Sigmoid colon (tissue), 7 donors: Measurements from ENCODE around the gene LETM1. TPM values are rescaled to one million over a fixed set of nuclear protein-coding genes. Genes with fewer than 3 reads are reported as not detected.

ENCODE experiments used
- DNase-seq: peaks from one replicate; pipeline ENCODE4 v3.0.0-alpha.2; 2019
- H3K27ac ChIP-seq, 4 donors: fragments of 200-600 bp; sonication (generic); one replicate each; pipeline ENCODE4 v1.5.1; 2016 to 2019; ENCODE audit warnings: mild to moderate bottlenecking in 1 of 4
- H3K27me3 ChIP-seq, 3 donors: fragments of 200-600 bp; sonication (generic); one replicate each; pipeline ENCODE4 v1.5.1; 2019; ENCODE audit warnings: mild to moderate bottlenecking in 1 of 3
- H3K36me3 ChIP-seq, 4 donors: fragments of 200-600 bp; sonication (generic); one replicate each; pipeline ENCODE4 v1.5.1; 2016 to 2019
- H3K4me1 ChIP-seq, 4 donors: fragments of 200-600 bp; sonication (generic); one replicate each; pipeline ENCODE4 v1.5.1; 2017 to 2019
- H3K4me3 ChIP-seq, 4 donors: fragments of 200-600 bp; sonication (generic); one replicate each; pipeline ENCODE4 v1.5.1; 2017 to 2019; ENCODE audit warnings: mild to moderate bottlenecking in 2 of 4, moderate library complexity in 1 of 4
- H3K9me3 ChIP-seq, 4 donors: fragments of 200-600 bp in 3 of 4; sonication (generic) in 3 of 4; one replicate each; pipeline versions ENCODE4 v1.5.1 to v1.6.1; 2013 to 2019
- EP300 ChIP-seq, 4 donors: sonication (generic); formaldehyde crosslinking; IDR thresholded peaks; one replicate each; pipeline ENCODE4 v1.6.1; 2017; ENCODE audit warnings: antibody characterized with exemption in 4 of 4
- POLR2A ChIP-seq, 2 donors: fragments of 450-650 bp; IDR thresholded peaks; one replicate each; pipeline ENCODE4 v1.6.1; 2016; ENCODE audit warnings: antibody characterized with exemption in 2 of 2, mild to moderate bottlenecking in 2 of 2, moderate library complexity in 2 of 2
- POLR2AphosphoS5 ChIP-seq, 4 donors: sonication (generic); formaldehyde crosslinking; IDR thresholded peaks; one replicate each; pipeline ENCODE4 v1.6.1; 2017; ENCODE audit warnings: antibody characterized with exemption in 4 of 4
- WGBS, 2 donors: extraction: QIAGEN DNeasy Blood & Tissue Kit; methylation state at CpG; one replicate each; pipeline ENCODE4 v1.1.7; 2013; 5-methylcytosine and 5-hydroxymethylcytosine counted together
- intact Hi-C: fragments of 100-400 bp; cut with DNase I; formaldehyde crosslinking; loops from one replicate; pipeline ENCODE4 v1.15.1; 2023
- polyA plus RNA-seq, 3 donors: library from polyadenylated mRNA; stranded (reverse); fragments of 200-250 nt; gene quantifications; one replicate each; pipeline ENCODE4 v1.2.3, GENCODE V29; 2013
- total RNA-seq, 4 donors: library from RNA; depleted of rRNA; stranded (reverse); fragments of >200 nt; gene quantifications; one replicate each; pipeline ENCODE4 v1.1.0, GENCODE V29; 2016
- TF ChIP-seq, protein P1 (sequence below), 4 experiments: fragments of 450-650 bp in 3 of 4; fragments of 200-600 bp in 1 of 4; IDR thresholded peaks; one replicate each; pipeline ENCODE4 v1.5.1; 2016 to 2019; ENCODE audit warnings: antibody characterized with exemption in 4 of 4, mild to moderate bottlenecking in 3 of 4, moderate library complexity in 2 of 4
- donor health status: healthy with polysubstance abuse.
- donor health status: Bipolar disorder and iron deficiency.
- donor health status: healthy.

The LETM1 gene
- total and polyA plus RNA-seq, 7 donors = 11.4 to 91.6 (median 18.6) TPM

DNA sequence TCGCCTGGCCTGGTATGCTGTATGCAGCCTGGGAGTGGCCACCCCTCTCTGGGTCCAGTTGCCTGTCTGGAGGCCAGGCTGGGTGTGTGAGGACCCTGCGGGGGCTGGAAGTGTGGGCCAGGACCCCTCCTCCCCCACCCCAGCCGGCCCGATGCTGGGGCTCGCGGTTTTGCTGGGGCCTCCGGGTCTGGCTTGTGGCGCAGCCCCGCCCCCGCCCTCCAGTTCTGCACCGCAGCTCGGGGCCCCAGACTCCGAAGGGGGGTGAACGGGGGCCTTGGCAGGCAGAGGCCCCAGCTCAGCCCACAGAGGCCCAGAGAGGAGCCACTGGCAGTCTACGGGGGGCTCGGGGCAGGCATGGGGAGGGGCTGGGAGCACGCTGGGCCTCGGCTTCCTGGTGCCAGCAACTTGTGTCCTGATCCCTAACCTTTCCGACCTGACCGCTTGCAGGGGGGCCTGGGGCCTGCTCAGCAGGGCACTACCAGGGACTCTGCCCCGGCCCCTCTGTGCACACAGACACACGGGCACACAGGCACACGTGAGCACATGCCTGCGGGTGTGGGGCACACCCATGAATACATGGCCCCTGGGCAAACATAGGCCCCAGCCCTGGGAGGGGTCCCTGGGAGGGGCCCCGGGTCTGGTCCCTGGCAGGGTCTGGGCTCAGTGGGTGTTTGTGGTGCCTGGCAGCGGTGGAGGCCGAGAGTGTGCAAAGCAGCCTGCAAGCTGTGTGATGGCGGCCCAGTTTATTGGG lies 84.2 kb downstream of the LETM1 start:
- WGBS, 2 donors = 17 to 29% methylated on average over 28 of the region's 28 CpGs
- H3K27ac ChIP-seq = no peak overlapping the region
- peaks cover 0 to 12% (median 8%) of the 10 kb centered on the region in 4 donors for H3K4me1 ChIP-seq
- H3K36me3 ChIP-seq = no peaks in the 10 kb centered on the region
- DNase-seq = no peak
- TF ChIP-seq EP300 (IDR thresholded peaks at IDR 0.05) (no peak), POLR2A (IDR thresholded peaks at IDR 0.05) (no peak), POLR2AphosphoS5 (IDR thresholded peaks at IDR 0.05) (no peak)
- TF ChIP-seq, protein P1, sequence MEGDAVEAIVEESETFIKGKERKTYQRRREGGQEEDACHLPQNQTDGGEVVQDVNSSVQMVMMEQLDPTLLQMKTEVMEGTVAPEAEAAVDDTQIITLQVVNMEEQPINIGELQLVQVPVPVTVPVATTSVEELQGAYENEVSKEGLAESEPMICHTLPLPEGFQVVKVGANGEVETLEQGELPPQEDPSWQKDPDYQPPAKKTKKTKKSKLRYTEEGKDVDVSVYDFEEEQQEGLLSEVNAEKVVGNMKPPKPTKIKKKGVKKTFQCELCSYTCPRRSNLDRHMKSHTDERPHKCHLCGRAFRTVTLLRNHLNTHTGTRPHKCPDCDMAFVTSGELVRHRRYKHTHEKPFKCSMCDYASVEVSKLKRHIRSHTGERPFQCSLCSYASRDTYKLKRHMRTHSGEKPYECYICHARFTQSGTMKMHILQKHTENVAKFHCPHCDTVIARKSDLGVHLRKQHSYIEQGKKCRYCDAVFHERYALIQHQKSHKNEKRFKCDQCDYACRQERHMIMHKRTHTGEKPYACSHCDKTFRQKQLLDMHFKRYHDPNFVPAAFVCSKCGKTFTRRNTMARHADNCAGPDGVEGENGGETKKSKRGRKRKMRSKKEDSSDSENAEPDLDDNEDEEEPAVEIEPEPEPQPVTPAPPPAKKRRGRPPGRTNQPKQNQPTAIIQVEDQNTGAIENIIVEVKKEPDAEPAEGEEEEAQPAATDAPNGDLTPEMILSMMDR (IDR thresholded peaks at IDR 0.05) = no peak
- no peaks in the 10 kb centered on the region for H3K9me3 ChIP-seq
- H3K4me3 ChIP-seq = no peak overlapping the region
- intact Hi-C loops = no loop called here
- H3K27me3 ChIP-seq = peaks cover 22 to 55% (median 45%) of the 10 kb centered on the region in 3 donors

DNA sequence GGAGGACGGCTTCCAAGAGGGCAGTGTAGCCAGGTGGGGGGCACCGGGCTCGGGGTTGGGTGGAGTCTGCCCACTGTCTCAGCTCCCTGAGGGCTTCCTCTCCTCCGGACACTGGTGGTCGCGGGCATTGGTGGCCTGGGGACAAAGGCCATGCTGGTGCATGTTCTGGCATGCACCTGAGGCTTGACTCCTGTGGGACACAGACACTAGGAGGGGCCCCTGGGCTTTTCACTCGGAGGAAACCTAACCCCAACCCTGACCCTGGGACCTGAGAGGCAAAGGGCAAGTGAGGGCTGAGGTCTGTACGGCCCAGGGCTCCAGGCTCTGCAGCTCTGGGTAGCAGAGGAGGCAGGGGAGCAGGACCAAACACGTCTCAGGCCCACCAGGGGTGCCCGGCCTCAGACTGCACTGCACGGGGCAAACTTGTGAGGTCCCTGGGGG lies 85.1 kb downstream of the LETM1 start:
- H3K27ac ChIP-seq = no peak overlapping the region
- DNase-seq = no peak
- peaks cover 23 to 64% (median 46%) of the 10 kb centered on the region in 3 donors for H3K27me3 ChIP-seq
- no peaks in the 10 kb centered on the region for H3K36me3 ChIP-seq
- no peak for TF ChIP-seq POLR2AphosphoS5 (IDR thresholded peaks at IDR 0.05)
- TF ChIP-seq, protein P1 (IDR thresholded peaks at IDR 0.05) = no peak
- no peak for TF ChIP-seq POLR2A (IDR thresholded peaks at IDR 0.05)
- TF ChIP-seq EP300 (IDR thresholded peaks at IDR 0.05) = no peak
- intact Hi-C loops = no loop called here
- H3K4me3 ChIP-seq = no peak overlapping the region
- H3K9me3 ChIP-seq = no peaks in the 10 kb centered on the region
- H3K4me1 ChIP-seq = peaks cover 0 to 13% (median 11%) of the 10 kb centered on the region in 4 donors
- 66 to 82% methylated on average over 11 of the region's 11 CpGs for WGBS, 2 donors

DNA sequence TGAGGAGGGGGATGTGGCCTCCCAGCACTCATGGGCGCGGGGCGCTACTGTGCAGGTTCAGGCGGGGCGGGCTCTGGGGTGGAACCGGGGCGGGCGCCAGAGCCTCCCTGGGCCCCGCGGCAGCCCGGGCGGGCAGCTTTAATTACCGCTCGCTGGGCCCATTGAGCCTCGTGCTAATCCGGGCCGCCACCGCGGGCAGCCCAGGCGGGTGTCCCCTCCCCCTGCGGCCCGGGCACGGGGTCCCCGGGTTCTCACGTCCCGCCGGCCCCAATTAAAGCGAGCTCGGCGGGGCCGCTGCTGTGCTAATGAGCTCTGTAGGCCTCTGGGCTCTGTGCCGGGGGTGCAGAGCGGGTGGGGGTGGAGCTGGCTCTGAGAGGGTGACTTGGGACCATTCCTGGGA lies 85.7 kb downstream of the LETM1 start:
- Histone ChIP-seq H3K27ac (no peak overlapping the region), H3K36me3 (no peaks in the 10 kb centered on the region), H3K4me3 (no peak overlapping the region), H3K9me3 (no peaks in the 10 kb centered on the region), H3K27me3 (peaks cover 23 to 69% (median 46%) of the 10 kb centered on the region in 3 donors), H3K4me1 (peaks cover 0 to 13% (median 11%) of the 10 kb centered on the region in 4 donors)
- TF ChIP-seq, protein P1 (IDR thresholded peaks at IDR 0.05) = no peak
- TF ChIP-seq POLR2A (IDR thresholded peaks at IDR 0.05) (no peak), POLR2AphosphoS5 (IDR thresholded peaks at IDR 0.05) (no peak), EP300 (IDR thresholded peaks at IDR 0.05) (no peak)
- 16 to 53% methylated on average over 33 of the region's 33 CpGs for WGBS, 2 donors
- intact Hi-C loops = no loop called here
- no peak for DNase-seq

DNA sequence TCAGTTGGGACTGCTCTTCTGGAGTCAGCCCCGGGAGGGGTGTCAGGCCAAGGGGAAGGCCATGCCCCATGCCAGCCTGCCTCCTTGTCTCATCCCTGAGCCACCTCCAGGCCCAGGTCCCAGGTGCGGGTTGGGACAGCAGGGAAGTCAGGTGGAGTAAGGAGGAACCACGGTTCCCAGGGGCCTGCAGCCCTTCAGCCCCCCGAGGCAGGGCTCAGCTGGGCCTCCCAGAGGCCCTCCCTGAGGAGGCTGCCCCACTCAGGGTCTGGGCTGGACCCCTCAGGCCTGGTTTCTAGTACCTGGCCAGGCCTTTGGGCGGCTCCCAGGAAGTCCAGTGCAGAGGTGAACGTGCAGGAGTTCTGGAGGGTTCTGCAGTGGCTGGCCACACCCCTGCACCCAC lies 86.3 kb downstream of the LETM1 start:
- no peaks in the 10 kb centered on the region for H3K9me3 ChIP-seq
- H3K4me1 ChIP-seq = peaks cover 0 to 13% (median 11%) of the 10 kb centered on the region in 4 donors
- no peak for DNase-seq
- no peak overlapping the region for H3K4me3 ChIP-seq
- TF ChIP-seq, protein P1 (IDR thresholded peaks at IDR 0.05) = no peak
- no peak for TF ChIP-seq POLR2AphosphoS5 (IDR thresholded peaks at IDR 0.05)
- no peak for TF ChIP-seq POLR2A (IDR thresholded peaks at IDR 0.05)
- TF ChIP-seq EP300 (IDR thresholded peaks at IDR 0.05) = no peak
- intact Hi-C loops = no loop called here
- WGBS, 2 donors = 57 to 81% methylated on average over 6 of the region's 6 CpGs
- no peaks in the 10 kb centered on the region for H3K36me3 ChIP-seq
- no peak overlapping the region for H3K27ac ChIP-seq
- peaks cover 23 to 69% (median 46%) of the 10 kb centered on the region in 3 donors for H3K27me3 ChIP-seq
